Endodermal cell (in vitro differentiated cells): ENCODE data around the gene HHIP. TPM values are rescaled to one million over a fixed set of nuclear protein-coding genes. Genes with fewer than 3 reads are reported as not detected.

ENCODE experiments used
- DNase-seq: peaks from one replicate; pipeline ENCODE4 v3.0.0-alpha.2; 2017
- H3K27ac ChIP-seq: 2 replicates; pipeline ENCODE4 v1.5.1; 2013; ENCODE audit warnings: mild to moderate bottlenecking, low read depth, low read length, moderate library complexity
- H3K27me3 ChIP-seq: 2 replicates; pipeline ENCODE4 v1.6.1; 2013; ENCODE audit warnings: mild to moderate bottlenecking, low read length, moderate library complexity; ENCODE audit not compliant: insufficient read depth, control insufficient read depth, poor library complexity, severe bottlenecking
- H3K36me3 ChIP-seq: 2 replicates; pipeline ENCODE4 v1.7.0; 2013; ENCODE audit warnings: mild to moderate bottlenecking, low read length, moderate library complexity; ENCODE audit not compliant: control insufficient read depth, insufficient read depth
- H3K4me1 ChIP-seq: one replicate; pipeline ENCODE4 v1.7.0; 2013; ENCODE audit warnings: low read length; ENCODE audit not compliant: control insufficient read depth, insufficient read depth
- H3K4me3 ChIP-seq: 2 replicates; pipeline ENCODE4 v1.5.1; 2013; ENCODE audit warnings: mild to moderate bottlenecking, low read length, moderate library complexity
- H3K9ac ChIP-seq: 2 replicates; pipeline ENCODE4 v1.6.1; 2013; ENCODE audit warnings: mild to moderate bottlenecking, low read length, moderate library complexity; ENCODE audit not compliant: poor library complexity, severe bottlenecking; ENCODE audit errors: extremely low read depth
- H3K9me3 ChIP-seq: 2 replicates; pipeline ENCODE4 v1.6.1; 2013; ENCODE audit warnings: mild to moderate bottlenecking, low read length, moderate library complexity; ENCODE audit not compliant: control insufficient read depth
- H3K27ac Mint-ChIP-seq: 2 replicates; pipeline ENCODE4 v1.8.0; 2020; ENCODE audit warnings: mixed read lengths
- H3K27me3 Mint-ChIP-seq: 2 replicates; pipeline ENCODE4 v1.8.0; 2021; ENCODE audit warnings: mild to moderate bottlenecking, mixed read lengths; ENCODE audit not compliant: insufficient read depth
- H3K36me3 Mint-ChIP-seq: 2 replicates; pipeline ENCODE4 v1.8.0; 2020; ENCODE audit warnings: low read depth, mixed read lengths
- H3K4me1 Mint-ChIP-seq: 2 replicates; pipeline ENCODE4 v1.8.0; 2020; ENCODE audit warnings: mixed read lengths
- H3K4me3 Mint-ChIP-seq: 2 replicates; pipeline ENCODE4 v1.8.0; 2020; ENCODE audit warnings: mild to moderate bottlenecking, moderate library complexity, mixed read lengths
- H3K9me3 Mint-ChIP-seq: 2 replicates; pipeline ENCODE4 v1.8.0; 2020; ENCODE audit warnings: mild to moderate bottlenecking, mixed read lengths
- WGBS, 2 experiments: methylation state at CpG; one replicate each; pipeline versions ENCODE4 v1.1.5 to v1.1.7; 2013; ENCODE audit warnings: missing lambda C conversion rate in 2 of 2, mixed read lengths in 1 of 2; ENCODE audit not compliant: insufficient coverage in 1 of 2, insufficient read length in 1 of 2; 5-methylcytosine and 5-hydroxymethylcytosine counted together
- total RNA-seq, 2 donors: library from RNA; stranded (reverse); fragmentation: NEBNext Ultra II Directional in 1 of 2; extraction: Animal tissue kit (Norgen Biotek cat#: 25700) in 1 of 2; gene quantifications; 2 replicates in 1 of 2; 3 replicates in 1 of 2; pipeline ENCODE4 v1.2.1, GENCODE V29; 2021
- TF ChIP-seq, protein P1 (sequence below): fragments of 200-600 bp; sonication (generic); conservative IDR thresholded peaks from 2 replicates; pipeline ENCODE4 v1.5.0; 2021; ENCODE audit warnings: antibody characterized with exemption, mild to moderate bottlenecking

The HHIP gene
- total RNA-seq, 2 donors from 2014 or later = 1.8 to 3.4 TPM

DNA sequence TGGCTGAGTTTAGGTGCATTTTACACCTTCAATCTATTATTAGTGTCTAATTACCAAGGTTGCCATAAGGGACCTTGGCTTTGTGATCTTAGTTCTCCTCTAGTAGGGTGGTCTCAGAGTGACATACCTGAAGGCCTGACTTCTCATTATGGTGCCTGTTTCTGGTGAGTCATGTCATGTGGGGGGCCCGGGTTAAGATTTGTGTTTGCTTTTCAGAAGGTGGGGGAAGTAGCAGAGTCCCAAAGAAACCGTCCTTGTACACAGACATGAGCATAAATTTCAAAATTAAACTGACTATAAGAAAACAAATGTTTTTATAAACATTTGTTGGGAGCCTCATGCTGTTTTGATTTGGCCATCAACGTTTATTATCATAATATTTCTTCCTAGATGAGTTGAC lies 74.5 kb downstream of the HHIP start:
- TF ChIP-seq, protein P1, sequence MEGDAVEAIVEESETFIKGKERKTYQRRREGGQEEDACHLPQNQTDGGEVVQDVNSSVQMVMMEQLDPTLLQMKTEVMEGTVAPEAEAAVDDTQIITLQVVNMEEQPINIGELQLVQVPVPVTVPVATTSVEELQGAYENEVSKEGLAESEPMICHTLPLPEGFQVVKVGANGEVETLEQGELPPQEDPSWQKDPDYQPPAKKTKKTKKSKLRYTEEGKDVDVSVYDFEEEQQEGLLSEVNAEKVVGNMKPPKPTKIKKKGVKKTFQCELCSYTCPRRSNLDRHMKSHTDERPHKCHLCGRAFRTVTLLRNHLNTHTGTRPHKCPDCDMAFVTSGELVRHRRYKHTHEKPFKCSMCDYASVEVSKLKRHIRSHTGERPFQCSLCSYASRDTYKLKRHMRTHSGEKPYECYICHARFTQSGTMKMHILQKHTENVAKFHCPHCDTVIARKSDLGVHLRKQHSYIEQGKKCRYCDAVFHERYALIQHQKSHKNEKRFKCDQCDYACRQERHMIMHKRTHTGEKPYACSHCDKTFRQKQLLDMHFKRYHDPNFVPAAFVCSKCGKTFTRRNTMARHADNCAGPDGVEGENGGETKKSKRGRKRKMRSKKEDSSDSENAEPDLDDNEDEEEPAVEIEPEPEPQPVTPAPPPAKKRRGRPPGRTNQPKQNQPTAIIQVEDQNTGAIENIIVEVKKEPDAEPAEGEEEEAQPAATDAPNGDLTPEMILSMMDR = no peak
- Mint-ChIP-seq H3K4me3 (no peak overlapping the region), H3K9me3 (no peaks in the 10 kb centered on the region), H3K27me3 (no peaks in the 10 kb centered on the region), H3K27ac (peak overlapping the region; percentile 8), H3K36me3 (no peaks in the 10 kb centered on the region), H3K4me1 (peaks cover 3% of the 10 kb centered on the region)
- DNase-seq = no peak
- H3K36me3 ChIP-seq = no peaks in the 10 kb centered on the region
- no peak overlapping the region for H3K9ac ChIP-seq
- no peak overlapping the region for H3K4me3 ChIP-seq
- H3K9me3 ChIP-seq = no peaks in the 10 kb centered on the region
- no peaks in the 10 kb centered on the region for H3K4me1 ChIP-seq
- WGBS, 2 experiments = 92% methylated on average over 3 of the region's 3 CpGs; no CpG with 5 or more reads in 1 of the 2 experiments
- no peaks in the 10 kb centered on the region for H3K27me3 ChIP-seq
- H3K27ac ChIP-seq = no peak overlapping the region

DNA sequence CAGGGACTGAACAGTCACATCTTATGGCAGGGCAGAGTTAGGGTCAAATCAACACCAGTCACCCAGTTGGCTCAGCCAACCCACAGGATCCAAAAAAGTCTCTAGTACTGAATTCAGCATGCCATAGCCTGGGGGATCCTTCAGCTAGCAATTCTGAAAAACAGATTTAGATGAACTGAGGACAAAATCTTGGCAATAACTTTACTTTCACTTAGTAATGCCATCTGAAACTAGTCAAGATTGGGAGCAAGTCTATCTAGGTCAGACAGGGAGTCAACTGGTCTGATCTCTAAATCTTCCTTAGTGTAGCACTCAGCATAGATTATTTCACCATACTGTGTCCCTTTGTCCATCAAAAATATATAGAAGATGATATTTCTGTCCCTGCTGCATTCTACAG lies 76.0 kb downstream of the HHIP start:
- Histone ChIP-seq H3K36me3 (no peaks in the 10 kb centered on the region), H3K27me3 (no peaks in the 10 kb centered on the region), H3K9ac (no peak overlapping the region), H3K4me1 (no peaks in the 10 kb centered on the region), H3K4me3 (no peak overlapping the region), H3K9me3 (no peaks in the 10 kb centered on the region), H3K27ac (no peak overlapping the region)
- Mint-ChIP-seq H3K4me3 (no peak overlapping the region), H3K27me3 (no peaks in the 10 kb centered on the region), H3K36me3 (no peaks in the 10 kb centered on the region), H3K4me1 (peaks cover 3% of the 10 kb centered on the region), H3K27ac (no peak overlapping the region), H3K9me3 (no peaks in the 10 kb centered on the region)
- TF ChIP-seq, protein P1 = no peak
- DNase-seq = no peak

DNA sequence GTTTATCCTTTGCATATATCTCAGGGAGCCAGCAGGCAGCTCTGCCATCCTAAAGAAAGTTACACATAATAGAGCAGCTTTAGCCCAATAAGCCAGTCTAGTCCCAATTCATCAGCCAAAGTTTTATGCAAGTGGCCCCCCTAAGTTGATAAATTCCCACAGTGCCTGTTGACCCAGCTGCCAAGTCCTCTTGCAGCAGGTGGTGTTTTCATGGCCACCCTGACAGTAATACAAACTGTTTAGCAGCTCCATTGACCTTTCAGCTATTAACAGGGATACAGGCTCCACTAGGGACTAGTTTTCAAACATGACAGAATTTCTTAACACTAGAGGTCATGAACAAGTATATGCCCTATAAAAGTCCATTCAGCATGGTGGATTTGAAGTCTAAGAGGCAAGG lies 77.5 kb downstream of the HHIP start:
- H3K36me3 ChIP-seq = no peaks in the 10 kb centered on the region
- DNase-seq = no peak
- H3K27me3 ChIP-seq = no peaks in the 10 kb centered on the region
- Mint-ChIP-seq H3K27ac (no peak overlapping the region), H3K4me3 (no peak overlapping the region), H3K27me3 (no peaks in the 10 kb centered on the region), H3K36me3 (no peaks in the 10 kb centered on the region), H3K4me1 (peaks cover 3% of the 10 kb centered on the region), H3K9me3 (no peaks in the 10 kb centered on the region)
- TF ChIP-seq, protein P1 = no peak
- no peak overlapping the region for H3K9ac ChIP-seq
- no peak overlapping the region for H3K4me3 ChIP-seq
- H3K9me3 ChIP-seq = no peaks in the 10 kb centered on the region
- no peak overlapping the region for H3K27ac ChIP-seq
- H3K4me1 ChIP-seq = no peaks in the 10 kb centered on the region
